Measurements from ENCODE around the gene ADAR.
A peak's percentile ranks its signal among the peaks of the same experiment; 100 is the strongest.

ADAR gene

GRCh38 chr1:154615411-154615810, 7.4 kb upstream of the ADAR start:
- DNase-seq (ENCODE audit: low read depth) = no peak

- DNase-seq (ENCODE audit: low read depth) = no peak
Measured at GRCh38 chr1:154614901-154615300, 6.9 kb upstream of the ADAR start.

- no peak for DNase-seq (ENCODE audit: low read depth)
Measured at GRCh38 chr1:154614247-154614646, 6.3 kb upstream of the ADAR start.

GRCh38 chr1:154611150-154611862, 3.3 kb upstream of the ADAR start:
- no peak for DNase-seq (ENCODE audit: low read depth)

GRCh38 chr1:154609398-154610380, 1.7 kb upstream of the ADAR start:
- DNase-seq (ENCODE audit: low read depth) = peak; percentile 47

- DNase-seq (ENCODE audit: low read depth) = peak; percentile 20
Measured at GRCh38 chr1:154608397-154609270, 648 bp upstream of the ADAR start.

GRCh38 chr1:154607106-154607608, 829 bp downstream of the ADAR start:
- no peak for DNase-seq (ENCODE audit: low read depth)

GRCh38 chr1:154605534-154605933, 2.5 kb downstream of the ADAR start:
- no peak for DNase-seq (ENCODE audit: low read depth)

- no peak for DNase-seq (ENCODE audit: low read depth)
Measured at GRCh38 chr1:154603317-154603716, 4.7 kb downstream of the ADAR start.

GRCh38 chr1:154599658-154600057, 8.3 kb downstream of the ADAR start:
- DNase-seq (ENCODE audit: low read depth) = no peak

GRCh38 chr1:154598871-154599635, 8.9 kb downstream of the ADAR start:
- no peak for DNase-seq (ENCODE audit: low read depth)

- DNase-seq (ENCODE audit: low read depth) = no peak
Measured at GRCh38 chr1:154595621-154596020, 12.4 kb downstream of the ADAR start.

- DNase-seq (ENCODE audit: low read depth) = no peak
Measured at GRCh38 chr1:154594811-154595210, 13.2 kb downstream of the ADAR start.

- DNase-seq (ENCODE audit: low read depth) = no peak
Measured at GRCh38 chr1:154593390-154593789, 14.6 kb downstream of the ADAR start.

- DNase-seq (ENCODE audit: low read depth) = no peak
Measured at GRCh38 chr1:154591206-154591605, 16.8 kb downstream of the ADAR start.

- DNase-seq (ENCODE audit: low read depth) = no peak
Measured at GRCh38 chr1:154590756-154591155, 17.2 kb downstream of the ADAR start.

- no peak for DNase-seq (ENCODE audit: low read depth)
Measured at GRCh38 chr1:154589780-154590179, 18.2 kb downstream of the ADAR start.

- DNase-seq (ENCODE audit: low read depth) = no peak
Measured at GRCh38 chr1:154586641-154587040, 21.3 kb downstream of the ADAR start.

GRCh38 chr1:154586231-154586630, 21.8 kb downstream of the ADAR start:
- DNase-seq (ENCODE audit: low read depth) = no peak

- DNase-seq (ENCODE audit: low read depth) = no peak
Measured at GRCh38 chr1:154584267-154584994, 23.6 kb downstream of the ADAR start.
